ENCODE measurements around the gene DNAJC15. TPM values are rescaled to one million over a fixed set of nuclear protein-coding genes. Genes with fewer than 3 reads are reported as not detected.

The DNAJC15 gene
- total RNA-seq, 1 experiment from 2014 or later: 10.8 TPM

GRCh38 chr13:43141685-43142084 is 118.3 kb downstream of the DNAJC15 start:
- no peaks in the 10 kb centered on the region for H4K20me1 ChIP-seq (ENCODE audit: insufficient read depth)
- TF ChIP-seq CEBPB (IDR thresholded peaks at IDR 0.05; ENCODE audit: low read depth) (no peak), ZBTB33 (IDR thresholded peaks at IDR 0.05; ENCODE audit: extremely low read depth, insufficient replicate concordance, low read length) (no peak), RAD21 (IDR thresholded peaks at IDR 0.05; ENCODE audit: low read depth) (no peak), TCF7L2 (IDR thresholded peaks at IDR 0.05; ENCODE audit: borderline replicate concordance, extremely low read depth, insufficient read depth, insufficient read length) (no peak), REST (IDR thresholded peaks at IDR 0.05; ENCODE audit: low read depth) (no peak), SP1 (IDR thresholded peaks at IDR 0.05; ENCODE audit: low read depth) (no peak), EZH2phosphoT487 (IDR thresholded peaks at IDR 0.05; ENCODE audit: borderline replicate concordance) (no peak), CTCF (IDR thresholded peaks at IDR 0.05 in 2 of 3, conservative IDR thresholded peaks at IDR 0.05 in 1 of 3; ENCODE audit: borderline replicate concordance in 1 of 3, insufficient read depth in 1 of 3, low read depth in 2 of 3, low read length in 2 of 3) (no peak), CBX3 (IDR thresholded peaks at IDR 0.05; ENCODE audit: low read depth) (no peak), YY1 (IDR thresholded peaks at IDR 0.05; ENCODE audit: extremely low read depth, insufficient replicate concordance, low read depth, low read length) (no peak), ZFX (IDR thresholded peaks at IDR 0.05) (no peak), EZH2 (IDR thresholded peaks at IDR 0.05) (no peak), MAX (IDR thresholded peaks at IDR 0.05) (no peak), FOSL1 (IDR thresholded peaks at IDR 0.05; ENCODE audit: low read depth) (no peak), ATF3 (IDR thresholded peaks at IDR 0.05) (no peak), POLR2AphosphoS5 (IDR thresholded peaks at IDR 0.05; ENCODE audit: low read depth, low read length) (no peak), JUND (IDR thresholded peaks at IDR 0.05) (no peak), EGR1 (IDR thresholded peaks at IDR 0.05; ENCODE audit: low read depth) (no peak), SRF (IDR thresholded peaks at IDR 0.05; ENCODE audit: low read depth) (no peak)
- ATAC-seq (no peak), DNase-seq (ENCODE audit: low read depth, low spot score) (no peak)
- H2AFZ ChIP-seq (ENCODE audit: low read depth, low read length, poor library complexity, severe bottlenecking): no peak overlapping the region
- POLR2A ChIA-PET: no interaction called here
- no peak overlapping the region for H3K9ac ChIP-seq (ENCODE audit: low read length)
- no TSS peak for BruUV-seq (replicated peaks)
- no peaks in the 10 kb centered on the region for H3K79me2 ChIP-seq (ENCODE audit: insufficient read depth, low read length)
- H3K27ac ChIP-seq (ENCODE audit: low read depth, low read length): no peak overlapping the region
- no peaks in the 10 kb centered on the region for H3K9me2 ChIP-seq (ENCODE audit: insufficient read depth)
- H3K9me3 ChIP-seq (ENCODE audit: control insufficient read depth in 1 of 2, insufficient read depth in 1 of 2, low read depth in 1 of 2, low read length in 2 of 2): no peaks in the 10 kb centered on the region
- no peaks in the 10 kb centered on the region for H3K36me3 ChIP-seq (ENCODE audit: control insufficient read depth in 1 of 2, insufficient read depth in 2 of 2, low read length in 2 of 2)
- H3K4me3 ChIP-seq (replicated peaks in 1 of 2; ENCODE audit: low read depth in 1 of 2, low read length in 2 of 2): no peak overlapping the region
- RAD21 ChIA-PET (ENCODE audit: low non-redundant PET in 1 of 2, low total read pairs in 2 of 2, uncharacterized antibody in 2 of 2, unreplicated experiment in 2 of 2): no interaction called here
- H3K4me2 ChIP-seq (ENCODE audit: low read length): no peak overlapping the region
- CTCF ChIA-PET: interaction anchor here (0.7 kb wide), 1 partner anchor 10 kb away, joined by 3 read pairs; no protein-coding TSS in a partner anchor
- no peaks in the 10 kb centered on the region; the same call in 1 of the 2 replicates for H3K27me3 ChIP-seq (ENCODE audit: insufficient read depth, low read length)
- no peaks in the 10 kb centered on the region for H3K4me1 ChIP-seq (ENCODE audit: control insufficient read depth in 1 of 2, insufficient read depth in 2 of 2, low read length in 2 of 2)
- intact Hi-C loops (cut with micrococcal nuclease): no loop called here

All from HCT116 (cell line).